Endothelial cell of umbilical vein (primary cell): ENCODE measurements around the gene TBX18. TPM values are rescaled to one million over a fixed set of nuclear protein-coding genes. Genes with fewer than 3 reads are reported as not detected.

Experiments used
- BruUV-seq: library from RNA; stranded (reverse); fragments of 400-500 nt; replicated peaks from 2 replicates; lab custom pipeline; 2021; lab: Mats Ljungman, UMichigan
- CTCF ChIA-PET: fragments of 300-600, 350-600 bp; sonication (Branson Sonifier 250); formaldehyde crosslinking; loops from one replicate; lab custom pipeline; 2021; ENCODE audit warnings: antibody characterized with exemption, inconsistent platforms; lab: Charles Lee
- POLR2A ChIA-PET: fragments of 300-600, 350-600 bp; sonication (Branson Sonifier 250); formaldehyde crosslinking; loops from one replicate; lab custom pipeline; 2021; ENCODE audit warnings: antibody characterized with exemption, inconsistent platforms; lab: Charles Lee
- DNase-seq: peaks from one replicate; pipeline ENCODE4 v3.0.0-alpha.2; 2011; ENCODE audit warnings: low read depth, low spot score
- FAIRE-seq: peaks from 2 replicates; lab custom pipeline; 2011; peaks lifted over from hg19 to GRCh38; lab: Jason Lieb, UNC
- H2AFZ ChIP-seq: 2 replicates; pipeline ENCODE4 v1.6.0; 2012; ENCODE audit warnings: low read depth, low read length, control low read depth, inconsistent platforms
- H3K27ac ChIP-seq: 2 replicates; pipeline ENCODE4 v1.5.1; 2011; ENCODE audit warnings: low read depth, mild to moderate bottlenecking, control low read depth, low read length, moderate library complexity; ENCODE audit not compliant: insufficient read depth
- H3K27me3 ChIP-seq, 2 experiments: 2 replicates each; pipeline versions ENCODE4 v1.6.0 to v1.6.1; 2011; ENCODE audit warnings: low read length in 2 of 2, mixed read lengths in 1 of 2; ENCODE audit not compliant: control insufficient read depth in 2 of 2, insufficient read depth in 2 of 2
- H3K36me3 ChIP-seq, 2 experiments: 2 replicates in 1 of 2; 3 replicates in 1 of 2; pipeline ENCODE4 v1.5.1; 2011; ENCODE audit warnings: low read length in 2 of 2, mild to moderate bottlenecking in 1 of 2, moderate library complexity in 1 of 2; ENCODE audit not compliant: control insufficient read depth in 2 of 2, insufficient read depth in 2 of 2; ENCODE audit errors: extremely low read depth in 1 of 2
- H3K4me1 ChIP-seq: 3 replicates; pipeline ENCODE4 v1.5.1; 2011; ENCODE audit warnings: mild to moderate bottlenecking, low read length; ENCODE audit not compliant: control insufficient read depth, insufficient read depth; ENCODE audit errors: extremely low read depth
- H3K4me2 ChIP-seq: 2 replicates; pipeline ENCODE4 v1.6.1; 2011; ENCODE audit warnings: low read length, control low read depth, mixed read lengths; ENCODE audit not compliant: insufficient read depth
- H3K4me3 ChIP-seq, 3 experiments: fragments of 200-600 bp in 1 of 3; sonication (generic), shearing (Covaris generic) in 1 of 3; replicated peaks in 1 of 3; 2 replicates each; pipeline ENCODE4 v1.5.1; 2011 to 2016; ENCODE audit warnings: control low read depth in 3 of 3, low read length in 3 of 3, mild to moderate bottlenecking in 2 of 3, inconsistent platforms in 1 of 3, low read depth in 1 of 3, moderate library complexity in 1 of 3; ENCODE audit not compliant: insufficient read depth in 1 of 3
- H3K79me2 ChIP-seq: 2 replicates; pipeline ENCODE4 v1.6.0; 2012; ENCODE audit warnings: low read length, inconsistent platforms; ENCODE audit not compliant: control insufficient read depth, insufficient read depth
- H3K9ac ChIP-seq: replicated peaks from 2 replicates; pipeline ENCODE3; 2011; ENCODE audit warnings: low read length, control low read depth; ENCODE audit not compliant: insufficient read depth; ENCODE audit errors: extremely low read depth
- H3K9me1 ChIP-seq: replicated peaks from 3 replicates; pipeline ENCODE4 v1.6.0; 2011; ENCODE audit warnings: mild to moderate bottlenecking, low read length; ENCODE audit not compliant: control insufficient read depth, insufficient read depth; ENCODE audit errors: extremely low read depth
- H3K9me3 ChIP-seq: replicated peaks from 2 replicates; pipeline ENCODE4 v1.5.1; 2012; ENCODE audit warnings: low read length, inconsistent platforms; ENCODE audit not compliant: control insufficient read depth, insufficient read depth
- H4K20me1 ChIP-seq: replicated peaks from 2 replicates; pipeline ENCODE3; 2011; ENCODE audit warnings: mild to moderate bottlenecking, low read length; ENCODE audit not compliant: control insufficient read depth, insufficient read depth; ENCODE audit errors: extremely low read depth
- EZH2 ChIP-seq: IDR thresholded peaks from 2 replicates; pipeline ENCODE4 v1.6.1; 2012; ENCODE audit warnings: borderline replicate concordance, low read depth, mild to moderate bottlenecking, moderate library complexity, low read length, inconsistent platforms; ENCODE audit not compliant: severe bottlenecking
- FOS ChIP-seq: IDR thresholded peaks from 2 replicates; pipeline ENCODE4 v1.6.1; 2011; ENCODE audit warnings: mild to moderate bottlenecking, low read length, moderate library complexity, borderline replicate concordance; ENCODE audit not compliant: insufficient read depth
- GATA2 ChIP-seq: IDR thresholded peaks from 2 replicates; pipeline ENCODE4 v1.7.0; 2011; ENCODE audit warnings: low read depth, mild to moderate bottlenecking, moderate library complexity, mixed read lengths, low read length; ENCODE audit not compliant: insufficient read length, insufficient read depth
- JUN ChIP-seq: IDR thresholded peaks from 2 replicates; pipeline ENCODE4 v1.6.1; 2011; ENCODE audit warnings: borderline replicate concordance, low read depth; ENCODE audit not compliant: insufficient read length, insufficient read depth
- MYC ChIP-seq: IDR thresholded peaks from one replicate; pipeline ENCODE4 v1.6.1; 2011; ENCODE audit warnings: mild to moderate bottlenecking, low read depth, low read length
- POLR2A ChIP-seq: IDR thresholded peaks from 2 replicates; pipeline ENCODE4 v1.6.1; 2012; ENCODE audit warnings: low read depth, mild to moderate bottlenecking, control low read depth, low read length
- POLR2AphosphoS5 ChIP-seq: IDR thresholded peaks from 2 replicates; pipeline ENCODE4 v1.6.1; 2012; ENCODE audit warnings: low read depth, mild to moderate bottlenecking, control low read depth, low read length, moderate library complexity; ENCODE audit not compliant: insufficient read depth
- dilution Hi-C: fragments of 300-500 bp; cut with MboI; formaldehyde crosslinking; loops from one replicate; pipeline ENCODE4 v1.15.0; 2019; ENCODE audit warnings: low sequenced_read_pairs; ENCODE audit not compliant: extremely low pct_ligation_motif_present
- intact Hi-C: fragments of 100-400 bp; cut with micrococcal nuclease; formaldehyde crosslinking; loops from one replicate; pipeline ENCODE4 v1.10.0; 2022
- polyA plus RNA-seq, 4 experiments: library from polyadenylated mRNA; depleted of rRNA in 3 of 4; stranded (reverse) in 3 of 4; unstranded in 1 of 4; fragments of >200 nt; gene quantifications; 2 replicates each; pipeline versions ENCODE4 v1.2.1 to v1.2.3, GENCODE V29; 2011 to 2012; ENCODE audit warnings: missing spikeins in 1 of 4
- total RNA-seq: library from RNA; stranded (reverse); gene quantifications from 2 replicates; pipeline ENCODE4 v1.2.3, GENCODE V29; 2021
- TF ChIP-seq, protein P1 (sequence below): IDR thresholded peaks from 2 replicates; pipeline ENCODE4 v1.6.1; 2011; ENCODE audit not compliant: insufficient read depth, insufficient read length
- TF ChIP-seq, protein P2 (sequence below), 2 donors: IDR thresholded peaks; 1 replicate in 1 of 2; 2 replicates in 1 of 2; pipeline ENCODE4 v1.5.1; 2011; ENCODE audit warnings: low read length in 2 of 2, mild to moderate bottlenecking in 2 of 2, moderate library complexity in 2 of 2, control low read depth in 1 of 2, inconsistent platforms in 1 of 2, low read depth in 1 of 2; ENCODE audit not compliant: insufficient read depth in 1 of 2; ENCODE audit errors: extremely low read depth in 1 of 2

TBX18 gene
- total and polyA plus RNA-seq, 2 donors (not counting 3 experiments of a cell fraction or from before 2014, with no cell fraction given): 28.4 to 60.5 TPM

DNA sequence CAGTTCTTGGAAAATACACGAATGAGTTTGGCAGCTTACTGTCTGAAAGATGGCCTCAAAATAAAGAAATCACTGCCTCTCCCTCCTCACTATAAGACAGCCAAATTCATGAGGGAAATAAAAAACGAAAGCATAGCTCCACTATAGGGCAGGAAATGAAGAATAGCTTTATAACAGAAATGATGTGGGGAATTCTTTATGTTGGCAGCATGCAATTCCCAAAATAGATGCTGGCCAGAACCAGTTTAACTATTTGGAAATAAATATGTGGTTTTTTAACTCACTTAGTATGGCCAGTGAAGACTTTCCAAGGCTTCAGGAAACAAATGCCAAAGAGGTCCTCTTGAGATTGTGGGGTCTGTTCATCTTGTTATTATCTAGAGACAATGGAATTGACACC is 100.5 kb downstream of the TBX18 start:
- FAIRE-seq: no peak
- H3K27me3 ChIP-seq: no peaks in the 10 kb centered on the region
- ChIA-PET CTCF (interaction anchor here (1.0 to 1.9 kb wide), 4 partner anchors 66 to 241 kb away, joined by 3 to 5 read pairs (median 3); no protein-coding TSS in a partner anchor), POLR2A (no interaction called here)
- TF ChIP-seq POLR2A: no peak
- no peak for TF ChIP-seq FOS
- no peak for TF ChIP-seq POLR2AphosphoS5
- TF ChIP-seq, protein P1, sequence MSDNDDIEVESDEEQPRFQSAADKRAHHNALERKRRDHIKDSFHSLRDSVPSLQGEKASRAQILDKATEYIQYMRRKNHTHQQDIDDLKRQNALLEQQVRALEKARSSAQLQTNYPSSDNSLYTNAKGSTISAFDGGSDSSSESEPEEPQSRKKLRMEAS: no peak
- no peak for TF ChIP-seq JUN
- no peak for TF ChIP-seq EZH2
- no peak for TF ChIP-seq MYC
- TF ChIP-seq GATA2: no peak
- TF ChIP-seq, protein P2, sequence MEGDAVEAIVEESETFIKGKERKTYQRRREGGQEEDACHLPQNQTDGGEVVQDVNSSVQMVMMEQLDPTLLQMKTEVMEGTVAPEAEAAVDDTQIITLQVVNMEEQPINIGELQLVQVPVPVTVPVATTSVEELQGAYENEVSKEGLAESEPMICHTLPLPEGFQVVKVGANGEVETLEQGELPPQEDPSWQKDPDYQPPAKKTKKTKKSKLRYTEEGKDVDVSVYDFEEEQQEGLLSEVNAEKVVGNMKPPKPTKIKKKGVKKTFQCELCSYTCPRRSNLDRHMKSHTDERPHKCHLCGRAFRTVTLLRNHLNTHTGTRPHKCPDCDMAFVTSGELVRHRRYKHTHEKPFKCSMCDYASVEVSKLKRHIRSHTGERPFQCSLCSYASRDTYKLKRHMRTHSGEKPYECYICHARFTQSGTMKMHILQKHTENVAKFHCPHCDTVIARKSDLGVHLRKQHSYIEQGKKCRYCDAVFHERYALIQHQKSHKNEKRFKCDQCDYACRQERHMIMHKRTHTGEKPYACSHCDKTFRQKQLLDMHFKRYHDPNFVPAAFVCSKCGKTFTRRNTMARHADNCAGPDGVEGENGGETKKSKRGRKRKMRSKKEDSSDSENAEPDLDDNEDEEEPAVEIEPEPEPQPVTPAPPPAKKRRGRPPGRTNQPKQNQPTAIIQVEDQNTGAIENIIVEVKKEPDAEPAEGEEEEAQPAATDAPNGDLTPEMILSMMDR (IDR thresholded peaks at IDR 0.05; ENCODE audit: extremely low read depth in 1 of 2, insufficient read depth in 1 of 2, low read depth in 1 of 2, low read length in 2 of 2): no peak
- no peaks in the 10 kb centered on the region for H3K79me2 ChIP-seq
- peaks cover 17% of the 10 kb centered on the region for H3K4me1 ChIP-seq
- no peak overlapping the region for H3K27ac ChIP-seq
- no peak overlapping the region for H3K4me3 ChIP-seq
- intact Hi-C loops (no loop called here), dilution Hi-C loops (no loop called here)
- no peak overlapping the region for H2AFZ ChIP-seq
- H3K9ac ChIP-seq: no peak overlapping the region
- H3K9me1 ChIP-seq: no peaks in the 10 kb centered on the region
- no peak for DNase-seq
- H3K4me2 ChIP-seq: no peak overlapping the region
- H3K9me3 ChIP-seq: no peaks in the 10 kb centered on the region
- no TSS peak for BruUV-seq
- H4K20me1 ChIP-seq: no peaks in the 10 kb centered on the region
- H3K36me3 ChIP-seq: no peaks in the 10 kb centered on the region
